Activated naive CD4-positive, alpha-beta T cell treated with Interleukin-2 at 50 U/mL for 16 hours (primary cell): ENCODE data around the gene PSEN1.
"Not testable (repeated sequence)": the region's sequence is repeated elsewhere in the genome, so short reads cannot be mapped to it uniquely, and the experiment has no call there.

Experiments
- DNase-seq: peaks from one replicate; pipeline ENCODE4 v3.0.0-alpha.2; 2020

Gene PSEN1

DNA sequence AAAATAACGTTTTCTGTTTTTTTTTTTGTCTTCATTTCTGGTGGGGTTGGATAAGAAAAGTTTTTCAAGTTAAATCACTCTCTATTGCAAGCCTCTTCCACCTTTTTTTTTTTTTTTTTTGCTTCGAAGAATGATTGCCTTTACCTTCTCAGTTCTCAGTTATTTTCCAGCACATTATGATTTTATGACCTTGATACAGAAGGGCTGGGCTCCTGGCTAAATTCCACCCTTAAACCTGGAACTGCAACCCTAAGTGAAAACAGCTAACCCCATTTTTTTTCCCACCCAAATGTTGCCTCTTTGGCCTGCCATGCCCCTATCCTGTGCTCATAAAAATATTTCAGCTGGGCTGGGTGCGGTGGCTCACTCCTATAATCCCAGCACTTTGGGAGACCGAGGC lies 31.4 kb downstream of the PSEN1 start:
- no peak for DNase-seq

DNA sequence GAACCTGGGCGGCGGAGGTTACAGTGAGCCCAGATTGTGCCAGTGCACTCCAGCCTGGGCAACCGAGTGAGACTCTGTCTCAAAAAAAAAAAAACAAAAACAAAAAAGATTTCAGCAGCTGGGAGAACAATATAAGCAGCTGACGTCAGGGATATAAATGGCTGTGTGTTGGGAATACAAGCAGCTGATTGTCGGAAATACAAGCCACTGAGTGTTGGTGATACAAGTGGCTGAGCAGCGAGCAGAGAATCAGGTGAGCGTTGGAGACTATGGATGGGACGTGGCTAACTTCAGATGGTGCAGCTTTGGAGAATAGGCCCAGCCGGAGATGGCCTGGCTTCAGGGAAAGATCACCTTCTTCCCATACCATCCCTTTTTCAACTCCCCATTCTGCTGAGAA lies 32.0 kb downstream of the PSEN1 start:
- DNase-seq, result no peak

DNA sequence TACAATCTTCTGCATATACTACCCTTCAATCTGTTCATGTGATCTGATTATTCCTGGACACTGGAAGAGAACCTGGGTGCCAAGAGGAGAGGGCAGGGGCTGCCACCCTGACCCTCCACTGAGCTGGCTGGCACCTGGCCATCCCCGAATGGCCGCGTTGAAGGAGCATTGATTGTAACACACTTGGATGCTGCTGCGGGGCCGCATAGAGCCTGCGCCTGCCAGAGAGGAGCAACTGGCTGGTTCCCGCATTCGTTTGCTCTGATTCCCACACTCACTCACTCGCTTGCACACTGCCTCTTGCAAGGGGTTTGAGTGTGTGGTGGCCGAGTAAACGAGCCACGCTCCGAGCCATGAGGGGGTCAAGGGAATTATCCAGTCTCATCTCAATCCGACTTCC lies 32.4 kb downstream of the PSEN1 start:
- DNase-seq, result no peak

- not testable (repeated sequence) for DNase-seq
These were observed 33.5 kb downstream of the PSEN1 start for GRCh38 chr14:73169855-73170254.

DNA sequence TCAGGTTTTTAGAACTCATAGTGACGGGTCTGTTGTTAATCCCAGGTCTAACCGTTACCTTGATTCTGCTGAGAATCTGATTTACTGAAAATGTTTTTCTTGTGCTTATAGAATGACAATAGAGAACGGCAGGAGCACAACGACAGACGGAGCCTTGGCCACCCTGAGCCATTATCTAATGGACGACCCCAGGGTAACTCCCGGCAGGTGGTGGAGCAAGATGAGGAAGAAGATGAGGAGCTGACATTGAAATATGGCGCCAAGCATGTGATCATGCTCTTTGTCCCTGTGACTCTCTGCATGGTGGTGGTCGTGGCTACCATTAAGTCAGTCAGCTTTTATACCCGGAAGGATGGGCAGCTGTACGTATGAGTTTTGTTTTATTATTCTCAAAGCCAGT lies 34.4 kb downstream of the PSEN1 start:
- DNase-seq, result no peak

- no peak for DNase-seq
These were observed 36.2 kb downstream of the PSEN1 start for GRCh38 chr14:73172500-73172899.

DNA sequence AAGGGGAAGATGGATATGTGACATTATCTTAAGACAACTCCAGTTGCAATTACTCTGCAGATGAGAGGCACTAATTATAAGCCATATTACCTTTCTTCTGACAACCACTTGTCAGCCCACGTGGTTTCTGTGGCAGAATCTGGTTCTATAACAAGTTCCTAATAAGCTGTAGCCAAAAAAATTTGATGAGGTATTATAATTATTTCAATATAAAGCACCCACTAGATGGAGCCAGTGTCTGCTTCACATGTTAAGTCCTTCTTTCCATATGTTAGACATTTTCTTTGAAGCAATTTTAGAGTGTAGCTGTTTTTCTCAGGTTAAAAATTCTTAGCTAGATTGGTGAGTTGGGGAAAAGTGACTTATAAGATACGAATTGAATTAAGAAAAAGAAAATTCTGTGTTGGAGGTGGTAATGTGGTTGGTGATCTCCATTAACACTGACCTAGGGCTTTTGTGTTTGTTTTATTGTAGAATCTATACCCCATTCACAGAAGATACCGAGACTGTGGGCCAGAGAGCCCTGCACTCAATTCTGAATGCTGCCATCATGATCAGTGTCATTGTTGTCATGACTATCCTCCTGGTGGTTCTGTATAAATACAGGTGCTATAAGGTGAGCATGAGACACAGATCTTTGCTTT lies 36.9 kb downstream of the PSEN1 start:
- no peak for DNase-seq

- DNase-seq, result no peak
These were observed 40.4 kb downstream of the PSEN1 start for GRCh38 chr14:73176685-73177084.

- no peak for DNase-seq
These were observed 44.1 kb downstream of the PSEN1 start for GRCh38 chr14:73180385-73180805.

GRCh38 chr14:73180969-73181368 lies 44.7 kb downstream of the PSEN1 start:
- DNase-seq, result not testable (repeated sequence)

DNA sequence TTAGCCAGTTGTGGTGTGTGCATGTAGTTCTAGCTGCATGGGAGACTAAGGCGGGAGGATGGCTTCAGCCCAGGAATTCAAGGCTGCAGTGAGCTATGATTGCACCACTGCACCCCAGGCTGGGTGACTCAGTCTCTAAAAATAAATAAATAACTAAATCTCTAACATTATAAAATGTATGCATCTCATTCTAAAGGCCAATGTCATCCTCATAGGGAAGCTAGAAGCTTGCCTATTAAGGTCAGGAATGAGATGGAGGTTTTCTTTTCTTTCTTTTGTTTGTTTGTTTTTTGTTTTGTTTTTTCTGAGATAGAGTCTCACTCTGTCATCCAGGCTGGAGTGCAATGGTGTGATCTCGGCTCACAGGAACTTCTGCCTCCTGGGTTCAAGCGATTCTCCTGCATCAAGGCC lies 52.2 kb downstream of the PSEN1 start:
- DNase-seq, result no peak

DNA sequence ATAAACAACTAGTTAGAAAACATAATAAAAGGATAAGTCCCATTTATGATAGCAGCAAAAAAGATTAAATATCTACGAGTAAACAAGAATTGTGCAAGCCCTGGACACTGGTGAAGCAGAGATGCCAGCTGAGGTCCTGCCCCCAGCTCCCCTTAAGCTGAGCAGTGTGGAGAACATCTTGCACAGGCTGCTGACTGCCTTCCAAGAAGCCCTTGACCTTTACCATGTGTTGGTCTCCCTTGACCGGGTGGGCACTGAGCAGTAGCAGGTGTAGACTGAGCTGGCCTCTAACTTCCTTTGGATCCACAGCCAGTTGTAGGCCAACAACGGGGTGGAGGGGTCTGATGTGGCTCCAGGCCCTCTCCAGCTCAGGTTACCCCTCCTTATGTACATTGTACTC lies 53.3 kb downstream of the PSEN1 start:
- no peak for DNase-seq

DNA sequence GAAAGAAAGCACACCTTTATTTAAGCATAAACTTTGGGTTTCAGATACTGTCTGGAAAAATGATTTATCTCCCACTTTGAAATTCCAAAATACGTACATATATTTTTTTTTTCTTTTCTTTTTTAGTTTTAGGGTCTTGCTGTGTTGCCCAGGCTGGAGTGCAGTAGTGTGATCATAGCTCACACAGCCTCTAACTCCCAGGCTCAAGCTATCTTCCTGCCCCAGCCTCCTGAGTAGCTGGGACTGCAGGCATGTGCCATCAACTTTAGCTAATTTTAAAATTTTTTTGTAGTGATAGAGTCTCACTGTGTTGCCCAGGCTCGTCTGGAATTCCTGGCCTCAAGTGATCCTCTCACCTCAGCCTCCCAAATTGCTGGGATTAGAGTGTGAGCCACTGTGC lies 55.1 kb downstream of the PSEN1 start:
- no peak for DNase-seq

DNA sequence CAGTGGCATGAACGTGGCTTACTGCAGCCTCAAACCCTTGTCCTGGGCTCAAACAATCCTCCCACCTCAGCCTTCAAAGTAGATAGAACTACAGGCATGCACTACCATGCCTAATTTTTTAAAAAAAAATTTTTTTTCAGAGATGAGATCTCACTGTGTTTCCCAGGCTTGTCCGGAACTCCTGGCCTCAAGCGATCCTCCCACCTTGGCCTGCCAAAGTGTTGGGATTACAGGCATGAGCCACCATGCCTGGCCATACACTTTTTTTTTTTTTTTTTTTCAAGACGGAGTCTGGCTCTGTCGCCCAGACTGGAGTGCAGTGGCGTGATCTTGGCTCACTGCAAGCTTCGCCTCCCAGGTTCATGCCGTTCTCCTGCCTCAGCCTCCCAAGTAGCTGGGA lies 58.0 kb downstream of the PSEN1 start:
- DNase-seq, result not testable (repeated sequence)

DNA sequence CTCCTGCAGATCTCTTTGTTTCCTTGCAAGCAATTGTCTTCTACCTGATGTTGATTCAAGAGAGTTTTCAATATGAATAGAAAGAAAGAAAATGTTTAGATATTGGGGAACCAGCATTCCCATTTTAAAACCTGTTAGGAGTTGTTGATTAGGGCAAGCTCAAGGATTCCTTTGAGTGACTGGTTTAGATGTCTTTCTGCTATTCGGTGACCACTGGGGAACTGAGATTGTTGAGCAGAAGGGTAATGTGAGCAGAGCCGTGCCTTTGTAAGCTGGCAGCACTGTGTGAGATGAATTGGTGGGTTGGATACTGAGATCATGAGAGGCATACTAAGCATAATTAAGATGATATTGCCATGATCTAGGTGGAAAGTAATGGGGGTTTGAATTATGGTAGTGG lies 61.9 kb downstream of the PSEN1 start:
- no peak for DNase-seq

DNA sequence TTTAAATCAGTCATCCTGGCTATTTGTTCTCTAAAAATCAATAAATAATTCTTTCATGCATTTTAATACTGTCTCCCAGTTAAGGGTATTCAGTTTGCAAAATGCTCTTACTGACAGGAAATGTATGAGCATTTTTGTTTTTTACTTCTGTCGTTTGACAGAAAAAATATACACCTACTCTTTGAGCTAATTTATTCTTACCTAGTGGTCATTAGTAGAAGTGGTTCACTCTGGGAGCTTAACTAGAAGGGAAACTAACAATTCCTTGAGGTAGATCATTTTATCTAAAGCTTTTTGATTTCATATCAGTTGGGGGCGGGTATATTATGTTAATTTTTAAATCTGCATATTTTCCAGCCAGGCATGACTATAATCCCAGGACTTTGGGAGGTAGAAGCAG lies 67.2 kb downstream of the PSEN1 start:
- DNase-seq, result no peak

DNA sequence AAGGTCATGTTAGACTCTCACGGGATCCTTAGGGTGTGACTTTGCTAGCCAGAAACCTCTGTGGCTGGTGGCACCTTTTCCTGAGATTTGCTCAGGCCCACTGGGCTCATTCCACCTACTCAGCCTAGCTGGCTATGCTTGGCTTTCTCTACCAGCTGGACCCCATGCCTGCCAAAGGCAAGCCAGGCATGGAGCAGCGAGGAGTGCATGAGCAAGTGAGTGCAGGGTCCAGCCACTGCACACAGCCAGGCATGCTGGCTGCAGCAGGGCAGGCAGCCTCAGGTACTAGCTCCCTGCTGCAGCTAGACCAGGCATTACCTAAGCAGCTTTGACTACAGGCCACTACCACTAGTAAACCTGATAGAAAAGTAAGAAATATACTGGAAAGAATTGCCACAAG lies 71.3 kb downstream of the PSEN1 start:
- no peak for DNase-seq

DNA sequence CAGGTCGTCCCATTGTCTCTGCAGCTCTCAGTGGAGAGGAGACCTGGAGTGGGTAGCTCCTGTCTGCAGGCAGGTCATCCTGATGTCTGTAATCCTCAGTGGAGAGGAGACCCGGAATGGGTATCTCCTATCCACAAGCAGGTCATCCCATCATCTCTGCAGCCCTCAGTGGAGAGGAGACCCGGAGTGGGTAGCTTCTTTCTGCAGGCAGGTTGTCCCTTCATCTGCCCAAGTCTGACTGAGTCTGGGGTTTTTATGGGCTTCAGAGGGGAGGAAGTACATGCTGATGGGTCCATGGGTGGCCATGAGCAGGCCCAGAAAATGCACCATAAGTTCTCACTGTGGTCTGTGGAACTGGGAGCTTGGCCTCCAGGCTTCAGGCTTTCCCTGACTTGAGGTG lies 72.1 kb downstream of the PSEN1 start:
- DNase-seq, result no peak

GRCh38 chr14:73208846-73209245 lies 72.5 kb downstream of the PSEN1 start:
- no peak for DNase-seq

- DNase-seq, result no peak
These were observed 73.6 kb downstream of the PSEN1 start for GRCh38 chr14:73209953-73210352.

- no peak for DNase-seq
These were observed 75.1 kb downstream of the PSEN1 start for GRCh38 chr14:73211251-73212040.

DNA sequence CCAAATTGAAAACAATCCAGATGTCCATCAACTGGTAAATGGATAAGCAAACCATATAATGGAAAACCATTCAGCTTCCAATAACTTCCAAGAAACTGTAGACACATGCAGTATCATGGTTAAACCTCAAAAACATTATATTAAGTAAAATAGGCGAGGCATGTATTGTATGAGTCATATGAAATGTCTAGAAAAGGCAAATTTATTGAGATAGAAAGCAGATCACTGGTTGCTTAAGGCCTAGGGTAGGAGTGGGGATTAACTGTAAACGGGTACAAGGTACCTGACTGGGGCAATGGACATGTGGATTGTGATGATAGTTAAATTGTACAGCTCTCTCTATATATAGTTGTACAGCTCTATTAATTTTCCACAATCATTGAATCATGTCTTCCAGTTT lies 79.7 kb downstream of the PSEN1 start:
- no peak for DNase-seq

DNA sequence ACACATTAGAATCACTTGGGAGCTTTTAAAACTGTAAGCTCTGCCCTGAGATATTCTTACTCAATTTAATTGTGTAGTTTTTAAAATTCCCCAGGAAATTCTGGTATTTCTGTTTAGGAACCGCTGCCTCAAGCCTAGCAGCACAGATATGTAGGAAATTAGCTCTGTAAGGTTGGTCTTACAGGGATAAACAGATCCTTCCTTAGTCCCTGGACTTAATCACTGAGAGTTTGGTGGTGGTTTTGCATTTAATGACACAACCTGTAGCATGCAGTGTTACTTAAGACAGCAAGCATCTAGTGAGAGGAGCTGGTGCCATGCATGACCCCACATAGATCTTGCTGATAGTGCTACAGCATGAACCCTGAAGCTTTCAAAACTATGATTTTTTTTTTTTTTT lies 81.1 kb downstream of the PSEN1 start:
- no peak for DNase-seq

DNA sequence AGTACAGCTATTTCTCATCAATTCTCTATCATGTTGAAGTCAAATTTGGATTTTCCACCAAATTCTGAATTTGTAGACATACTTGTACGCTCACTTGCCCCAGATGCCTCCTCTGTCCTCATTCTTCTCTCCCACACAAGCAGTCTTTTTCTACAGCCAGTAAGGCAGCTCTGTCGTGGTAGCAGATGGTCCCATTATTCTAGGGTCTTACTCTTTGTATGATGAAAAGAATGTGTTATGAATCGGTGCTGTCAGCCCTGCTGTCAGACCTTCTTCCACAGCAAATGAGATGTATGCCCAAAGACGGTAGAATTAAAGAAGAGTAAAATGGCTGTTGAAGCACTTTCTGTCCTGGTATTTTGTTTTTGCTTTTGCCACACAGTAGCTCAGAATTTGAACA lies 83.8 kb downstream of the PSEN1 start:
- no peak for DNase-seq

DNA sequence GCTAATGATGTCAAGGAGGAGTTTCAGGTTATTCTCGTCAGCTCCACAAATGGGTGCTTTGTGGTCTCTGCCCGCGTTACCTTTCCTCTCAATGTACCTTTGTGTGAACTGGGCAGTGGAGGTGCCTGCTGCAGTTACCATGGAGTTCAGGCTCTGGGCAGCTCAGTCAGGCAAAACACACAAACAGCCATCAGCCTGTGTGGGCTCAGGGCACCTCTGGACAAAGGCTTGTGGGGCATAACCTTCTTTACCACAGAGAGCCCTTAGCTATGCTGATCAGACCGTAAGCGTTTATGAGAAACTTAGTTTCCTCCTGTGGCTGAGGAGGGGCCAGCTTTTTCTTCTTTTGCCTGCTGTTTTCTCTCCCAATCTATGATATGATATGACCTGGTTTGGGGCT lies 84.3 kb downstream of the PSEN1 start:
- DNase-seq, result no peak
